SK-N-MC (cell line): Measurements from ENCODE around the gene ENAM.

Experiments
- FOXP2 ChIP-seq: optimal IDR thresholded peaks from 2 replicates; pipeline ENCODE3; 2011; ENCODE audit warnings: mild to moderate bottlenecking, moderate library complexity; ENCODE audit not compliant: insufficient read depth; ENCODE audit errors: extremely low read length, control extremely low read depth
- POLR2AphosphoS5 ChIP-seq: IDR thresholded peaks from 2 replicates; pipeline ENCODE4 v1.6.1; 2012; ENCODE audit warnings: mild to moderate bottlenecking, low read depth, low read length, borderline replicate concordance

- TF ChIP-seq POLR2AphosphoS5 (no peak), FOXP2 (no peak)
These were observed 46.2 kb downstream of the ENAM start for GRCh38 chr4:70674731-70675130.
